Activated B cell treated with CpG ODN at 0.5 μM for 24 hours (primary cell): ENCODE measurements around the gene RNASE4. TPM values are rescaled to one million over a fixed set of nuclear protein-coding genes. Genes with fewer than 3 reads are reported as not detected.
"Not testable (repeated sequence)": the region's sequence is repeated elsewhere in the genome, so short reads cannot be mapped to it uniquely, and the experiment has no call there.

Source experiments
- ATAC-seq: fragments of 200-7000 bp; cut with Tn5 transposase; one replicate; pipeline ENCODE4 v1.10.0; 2021; ENCODE audit warnings: low read depth, mild to moderate bottlenecking, moderate library complexity
- CTCF ChIA-PET: fragments of 350-600 bp; sonication (Branson Sonifier 250); formaldehyde crosslinking; loops from one replicate; lab custom pipeline; 2021; ENCODE audit warnings: antibody characterized with exemption; lab: Charles Lee
- POLR2A ChIA-PET: fragments of 350-600 bp; sonication (Branson Sonifier 250); formaldehyde crosslinking; loops from one replicate; lab custom pipeline; 2021; ENCODE audit warnings: antibody characterized with exemption; lab: Charles Lee
- DNase-seq: peaks from one replicate; pipeline ENCODE4 v3.0.0; 2022
- H3K27ac Mint-ChIP-seq: one replicate; pipeline ENCODE4 v1.8.0; 2020; ENCODE audit warnings: mixed read lengths
- H3K27me3 Mint-ChIP-seq: one replicate; pipeline ENCODE4 v1.8.0; 2021; ENCODE audit warnings: mixed read lengths
- H3K36me3 Mint-ChIP-seq: one replicate; pipeline ENCODE4 v1.8.0; 2021; ENCODE audit warnings: low read depth, mixed read lengths
- H3K4me1 Mint-ChIP-seq: one replicate; pipeline ENCODE4 v1.8.0; 2021; ENCODE audit warnings: mixed read lengths
- H3K4me3 Mint-ChIP-seq: one replicate; pipeline ENCODE4 v1.8.0; 2020; ENCODE audit warnings: mild to moderate bottlenecking, mixed read lengths
- H3K9me3 Mint-ChIP-seq: one replicate; pipeline ENCODE4 v1.8.0; 2020; ENCODE audit warnings: mixed read lengths
- intact Hi-C: fragments of 100-400 bp; cut with micrococcal nuclease; formaldehyde crosslinking; loops from one replicate; pipeline ENCODE4 v1.15.1; 2024
- total RNA-seq: library from RNA; stranded (reverse); gene quantifications from 2 replicates; pipeline ENCODE4 v1.2.3, GENCODE V29; 2022
- TF ChIP-seq, protein P1 (sequence below): fragments of 200-600 bp; IDR thresholded peaks from one replicate; pipeline ENCODE4 v1.8.0; 2022; ENCODE audit warnings: antibody characterized with exemption, mild to moderate bottlenecking

The RNASE4 gene, protein sequence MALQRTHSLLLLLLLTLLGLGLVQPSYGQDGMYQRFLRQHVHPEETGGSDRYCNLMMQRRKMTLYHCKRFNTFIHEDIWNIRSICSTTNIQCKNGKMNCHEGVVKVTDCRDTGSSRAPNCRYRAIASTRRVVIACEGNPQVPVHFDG
- total RNA-seq, result 0.20 and 1.0 TPM in 2 replicates

DNA sequence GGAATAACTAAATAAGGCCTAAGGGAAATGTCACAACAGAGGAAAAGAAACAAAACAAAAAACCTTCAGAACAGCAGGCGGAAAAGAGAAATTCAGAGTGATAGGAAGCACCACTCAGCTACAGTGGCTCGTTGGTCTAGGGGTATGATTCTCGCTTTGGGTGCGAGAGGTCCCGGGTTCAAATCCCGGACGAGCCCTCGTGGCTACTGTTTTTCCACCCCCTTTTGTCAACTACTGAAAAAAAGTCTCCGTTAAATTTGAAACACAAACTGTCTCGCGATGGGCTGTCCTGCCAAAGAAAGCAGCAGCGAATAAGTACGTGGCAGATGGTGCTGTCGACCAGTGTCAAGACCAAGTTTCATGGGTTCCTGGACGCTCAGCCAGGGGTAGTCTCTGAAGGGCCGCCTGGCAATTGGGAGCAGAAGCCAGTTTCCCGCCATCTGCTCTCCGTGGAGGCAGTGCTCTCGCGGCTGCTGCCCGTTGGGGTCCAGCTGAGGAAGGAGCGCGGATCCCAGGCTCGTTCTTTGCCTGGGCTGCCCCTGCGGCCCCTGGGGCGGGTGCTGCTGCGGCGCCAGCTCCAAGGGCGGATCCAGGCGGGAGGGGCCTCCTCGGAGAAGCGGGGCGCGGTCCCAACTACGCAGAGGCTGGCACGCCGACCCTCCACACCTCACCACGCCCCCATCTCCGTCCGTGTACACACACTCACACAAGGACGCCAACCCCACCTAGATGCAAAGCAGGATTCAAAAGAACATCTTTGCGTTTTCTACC lies at the start of gene RNASE4:
TSS of gene RNASE4 (plus strand) at position 670 of the 771 bp plus-strand sequence. CDS start 14,812 bp downstream, outside the sequence.
- H3K4me1 Mint-ChIP-seq, result peaks cover 9% of the 10 kb centered on the region
- TF ChIP-seq, protein P1, sequence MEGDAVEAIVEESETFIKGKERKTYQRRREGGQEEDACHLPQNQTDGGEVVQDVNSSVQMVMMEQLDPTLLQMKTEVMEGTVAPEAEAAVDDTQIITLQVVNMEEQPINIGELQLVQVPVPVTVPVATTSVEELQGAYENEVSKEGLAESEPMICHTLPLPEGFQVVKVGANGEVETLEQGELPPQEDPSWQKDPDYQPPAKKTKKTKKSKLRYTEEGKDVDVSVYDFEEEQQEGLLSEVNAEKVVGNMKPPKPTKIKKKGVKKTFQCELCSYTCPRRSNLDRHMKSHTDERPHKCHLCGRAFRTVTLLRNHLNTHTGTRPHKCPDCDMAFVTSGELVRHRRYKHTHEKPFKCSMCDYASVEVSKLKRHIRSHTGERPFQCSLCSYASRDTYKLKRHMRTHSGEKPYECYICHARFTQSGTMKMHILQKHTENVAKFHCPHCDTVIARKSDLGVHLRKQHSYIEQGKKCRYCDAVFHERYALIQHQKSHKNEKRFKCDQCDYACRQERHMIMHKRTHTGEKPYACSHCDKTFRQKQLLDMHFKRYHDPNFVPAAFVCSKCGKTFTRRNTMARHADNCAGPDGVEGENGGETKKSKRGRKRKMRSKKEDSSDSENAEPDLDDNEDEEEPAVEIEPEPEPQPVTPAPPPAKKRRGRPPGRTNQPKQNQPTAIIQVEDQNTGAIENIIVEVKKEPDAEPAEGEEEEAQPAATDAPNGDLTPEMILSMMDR, result no peak
- H3K27me3 Mint-ChIP-seq, result no peaks in the 10 kb centered on the region
- intact Hi-C loops, result loop anchor here (1.0 to 5.0 kb wide), 10 partner anchors 7 to 828 kb away; partner anchors contain the start of genes HNRNPC, METTL3, PARP2 and PNP
- H3K36me3 Mint-ChIP-seq, result no peaks in the 10 kb centered on the region
- no peak within 1 kb of the TSS for H3K4me3 Mint-ChIP-seq
- ATAC-seq (peak; percentile 14), DNase-seq (peak; percentile 68)
- H3K9me3 Mint-ChIP-seq, result no peaks in the 10 kb centered on the region
- POLR2A ChIA-PET, result interaction anchor here (0.6 to 7.4 kb wide), 14 partner anchors 9 to 773 kb away, joined by 3 to 180 read pairs (median 8); partner anchors contain the start of genes APEX1, CCNB1IP1, PARP2 and PIP4P1
- CTCF ChIA-PET, result interaction anchor here (0.9 to 8.0 kb wide), 7 partner anchors 7 to 75 kb away, joined by 3 to 95 read pairs (median 16); no protein-coding TSS in a partner anchor
- H3K27ac Mint-ChIP-seq, result peak within 1 kb of the TSS; percentile 71

DNA sequence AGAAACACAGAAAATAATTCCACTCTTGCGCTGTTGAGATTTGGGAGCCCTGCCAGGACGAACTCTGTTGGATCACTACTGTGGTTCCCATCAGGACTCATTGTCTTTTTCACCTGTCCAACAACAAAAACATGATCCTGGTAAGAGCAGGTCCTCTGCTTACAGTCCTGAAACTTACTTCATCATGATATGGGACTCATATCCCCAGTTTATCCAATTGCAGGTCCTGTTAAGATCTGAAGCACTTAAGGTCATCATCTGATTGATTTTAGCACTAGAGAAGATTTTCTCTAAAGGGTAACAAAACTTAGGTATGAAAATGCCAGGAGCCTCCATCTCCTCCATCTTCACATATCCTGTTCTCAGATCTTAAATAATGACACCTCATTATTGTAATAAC lies 42.8 kb upstream of the RNASE4 start, which contains the start of gene OR6S1:
TSS of gene OR6S1 (minus strand) at position 101 of the 400 bp plus-strand sequence. CDS start at position 101, 0 bp downstream.
- ATAC-seq (no peak), DNase-seq (no peak)
- H3K36me3 Mint-ChIP-seq, result no peaks in the 10 kb centered on the region
- no peaks in the 10 kb centered on the region for H3K4me1 Mint-ChIP-seq
- POLR2A ChIA-PET, result no interaction called here
- intact Hi-C loops, result no loop called here
- peaks cover 18% of the 10 kb centered on the region for H3K27me3 Mint-ChIP-seq
- no peak within 1 kb of the TSS for H3K27ac Mint-ChIP-seq
- no peaks in the 10 kb centered on the region for H3K9me3 Mint-ChIP-seq
- TF ChIP-seq, protein P1, result no peak
- H3K4me3 Mint-ChIP-seq, result no peak within 1 kb of the TSS
- CTCF ChIA-PET, result no interaction called here

DNA sequence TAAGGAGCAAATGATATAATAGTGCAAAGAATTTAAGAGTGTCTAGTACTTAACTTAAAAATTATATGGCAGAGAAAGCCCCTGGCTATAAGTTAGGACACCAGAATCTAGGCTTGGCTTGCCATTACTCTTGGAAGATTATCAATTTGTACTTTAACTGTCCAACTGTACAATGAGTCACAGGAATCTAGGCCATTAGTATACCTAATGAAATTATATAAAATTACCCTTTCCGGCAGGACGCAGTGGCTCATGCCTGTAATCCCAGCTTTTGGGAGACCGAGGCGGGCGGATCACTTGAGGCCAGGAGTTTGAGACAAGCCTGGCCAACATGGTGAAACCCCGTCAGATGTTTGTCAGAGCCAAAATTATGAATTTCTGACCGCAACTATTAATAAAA lies 42.2 kb upstream of the RNASE4 start:
- Mint-ChIP-seq H3K9me3 (no peaks in the 10 kb centered on the region), H3K4me3 (no peak overlapping the region), H3K4me1 (no peaks in the 10 kb centered on the region), H3K36me3 (no peaks in the 10 kb centered on the region), H3K27me3 (peaks cover 18% of the 10 kb centered on the region), H3K27ac (no peak overlapping the region)
- intact Hi-C loops, result no loop called here
- ATAC-seq (no peak), DNase-seq (no peak)
- POLR2A ChIA-PET, result no interaction called here
- CTCF ChIA-PET, result no interaction called here
- TF ChIP-seq, protein P1, result no peak

DNA sequence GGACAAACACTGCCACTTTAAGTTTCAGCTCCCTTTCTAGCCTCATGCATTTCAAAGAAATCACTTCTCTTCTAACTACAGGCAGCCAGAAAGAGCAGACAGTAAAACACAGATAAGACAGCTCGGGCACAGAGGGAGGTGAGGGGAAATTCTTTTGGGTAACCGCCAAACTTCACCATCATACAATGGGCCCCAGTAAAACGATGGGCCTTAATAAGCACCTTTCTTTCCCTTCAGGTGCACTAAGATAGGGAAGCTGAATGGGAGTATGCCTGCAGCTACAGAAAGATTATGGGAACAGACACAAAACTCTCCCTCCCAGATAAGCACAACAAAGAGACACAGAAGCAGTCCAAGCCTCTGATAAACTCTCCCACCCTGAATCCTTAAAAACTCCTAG lies 41.6 kb upstream of the RNASE4 start:
- H3K36me3 Mint-ChIP-seq, CTCF ChIA-PET, H3K4me1 Mint-ChIP-seq, H3K27ac Mint-ChIP-seq, POLR2A ChIA-PET, intact Hi-C loops, H3K4me3 Mint-ChIP-seq, ATAC-seq, H3K9me3 Mint-ChIP-seq, DNase-seq: not testable (repeated sequence)
- peaks cover 21% of the 10 kb centered on the region for H3K27me3 Mint-ChIP-seq

DNA sequence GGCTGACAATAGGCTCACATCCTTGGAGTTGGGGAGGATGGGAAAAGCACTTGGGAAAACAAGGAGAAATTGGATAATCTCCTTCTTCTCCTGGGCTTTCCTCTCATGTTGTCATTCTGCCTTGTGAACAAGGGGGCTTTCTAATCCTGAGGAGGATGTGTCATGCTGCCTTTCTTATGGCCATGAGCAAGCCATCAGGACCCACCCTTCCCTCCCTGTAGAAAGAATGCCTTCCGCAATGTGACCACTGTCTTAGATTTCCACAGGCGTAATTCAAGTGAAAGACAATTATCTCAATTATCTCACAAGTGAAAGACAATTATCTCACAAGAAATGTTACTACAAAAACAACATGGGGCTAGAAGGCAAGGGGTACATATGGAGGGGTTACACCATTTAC lies 39.8 kb upstream of the RNASE4 start:
- TF ChIP-seq, protein P1, result no peak

More for the DNA sequence above, 39.8 kb upstream of the RNASE4 start:
- Mint-ChIP-seq H3K4me3 (no peak overlapping the region), H3K4me1 (no peaks in the 10 kb centered on the region), H3K27me3 (peaks cover 21% of the 10 kb centered on the region), H3K9me3 (no peaks in the 10 kb centered on the region), H3K27ac (no peak overlapping the region), H3K36me3 (no peaks in the 10 kb centered on the region)
- ChIA-PET POLR2A (no interaction called here), CTCF (no interaction called here)
- DNase-seq (no peak), ATAC-seq (no peak)
- intact Hi-C loops, result no loop called here
